Colonic mucosa (tissue), 4 donors: ENCODE results near the gene UBTD2. TPM values are rescaled to one million over a fixed set of nuclear protein-coding genes. Genes with fewer than 3 reads are reported as not detected.

Experiments
- DNase-seq: peaks from one replicate; pipeline ENCODE4 v3.0.0-alpha.2; 2020
- H3K27ac ChIP-seq: fragments of 200-600 bp; one replicate; pipeline ENCODE4 v1.8.0; 2021
- H3K27me3 ChIP-seq: fragments of 200-600 bp; one replicate; pipeline ENCODE4 v1.8.0; 2021
- H3K36me3 ChIP-seq: fragments of 200-600 bp; one replicate; pipeline ENCODE4 v1.8.0; 2021
- H3K4me1 ChIP-seq: fragments of 200-600 bp; one replicate; pipeline ENCODE4 v1.8.0; 2021; ENCODE audit warnings: mild to moderate bottlenecking
- H3K4me3 ChIP-seq: fragments of 200-600 bp; one replicate; pipeline ENCODE4 v1.8.0; 2021
- H3K9ac ChIP-seq, 2 donors: one replicate each; pipeline ENCODE4 v1.7.0; 2013; ENCODE audit warnings: control low read depth in 2 of 2, low read depth in 2 of 2, low read length in 2 of 2
- H3K9me3 ChIP-seq: fragments of 200-600 bp; one replicate; pipeline ENCODE4 v1.8.0; 2021
- CTCF ChIP-seq: fragments of 200-600 bp; IDR thresholded peaks from one replicate; pipeline ENCODE4 v1.8.0; 2022; ENCODE audit warnings: antibody characterized with exemption, mild to moderate bottlenecking
- intact Hi-C: fragments of 100-400 bp; cut with DNase I; formaldehyde crosslinking; loops from one replicate; pipeline ENCODE4 v1.14.1; 2022
- total RNA-seq, 2 donors: library from RNA; stranded (reverse); fragmentation: NEBNext Ultra II Directional in 1 of 2; extraction: Animal tissue kit (Norgen Biotek cat#: 25700) in 1 of 2; gene quantifications; one replicate each; pipeline ENCODE4 v1.2.1, GENCODE V29; 2021
- donor health status: healthy.
- donor health status: DM: no; HTN: no; CAD: no.
- donor health status: DM: no; HTN: no; CAD: no.

UBTD2 gene
- total RNA-seq, 2 donors from 2014 or later = 15.4 to 24.3 TPM

DNA sequence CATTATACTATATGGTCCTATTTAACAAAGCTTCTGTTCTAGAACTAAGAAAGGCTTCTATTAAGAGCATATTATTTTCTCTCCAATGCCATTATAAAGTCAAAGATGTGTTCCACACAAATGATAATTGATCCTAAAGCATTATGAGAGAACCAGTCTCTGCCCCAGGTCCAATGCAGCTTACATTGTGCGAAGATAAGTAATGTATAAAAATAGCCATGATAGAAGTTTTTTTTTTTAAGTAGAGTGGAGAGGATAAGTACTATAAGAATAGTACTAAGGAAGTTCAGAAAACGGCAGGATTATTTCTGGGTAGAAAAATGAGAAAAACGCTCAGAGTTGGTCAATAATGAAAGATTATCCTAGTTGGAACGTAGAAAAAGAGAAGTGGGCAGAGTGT, 15.6 kb downstream of the UBTD2 start:
- TF ChIP-seq CTCF = no peak
- Histone ChIP-seq H3K27me3 (no peaks in the 10 kb centered on the region), H3K27ac (no peak overlapping the region), H3K9ac (no peak overlapping the region), H3K4me1 (no peaks in the 10 kb centered on the region), H3K9me3 (no peaks in the 10 kb centered on the region), H3K4me3 (no peak overlapping the region), H3K36me3 (no peaks in the 10 kb centered on the region)
- no peak for DNase-seq
- intact Hi-C loops = no loop called here

GRCh38 chr5:172266676-172267092, 16.9 kb downstream of the UBTD2 start:
- no peaks in the 10 kb centered on the region for H3K9me3 ChIP-seq
- H3K4me3 ChIP-seq = no peak overlapping the region
- no peaks in the 10 kb centered on the region for H3K36me3 ChIP-seq
- DNase-seq = no peak
- no peaks in the 10 kb centered on the region for H3K4me1 ChIP-seq
- no peak for TF ChIP-seq CTCF
- H3K9ac ChIP-seq = no peak overlapping the region
- intact Hi-C loops = no loop called here
- H3K27me3 ChIP-seq = no peaks in the 10 kb centered on the region
- no peak overlapping the region for H3K27ac ChIP-seq

DNA sequence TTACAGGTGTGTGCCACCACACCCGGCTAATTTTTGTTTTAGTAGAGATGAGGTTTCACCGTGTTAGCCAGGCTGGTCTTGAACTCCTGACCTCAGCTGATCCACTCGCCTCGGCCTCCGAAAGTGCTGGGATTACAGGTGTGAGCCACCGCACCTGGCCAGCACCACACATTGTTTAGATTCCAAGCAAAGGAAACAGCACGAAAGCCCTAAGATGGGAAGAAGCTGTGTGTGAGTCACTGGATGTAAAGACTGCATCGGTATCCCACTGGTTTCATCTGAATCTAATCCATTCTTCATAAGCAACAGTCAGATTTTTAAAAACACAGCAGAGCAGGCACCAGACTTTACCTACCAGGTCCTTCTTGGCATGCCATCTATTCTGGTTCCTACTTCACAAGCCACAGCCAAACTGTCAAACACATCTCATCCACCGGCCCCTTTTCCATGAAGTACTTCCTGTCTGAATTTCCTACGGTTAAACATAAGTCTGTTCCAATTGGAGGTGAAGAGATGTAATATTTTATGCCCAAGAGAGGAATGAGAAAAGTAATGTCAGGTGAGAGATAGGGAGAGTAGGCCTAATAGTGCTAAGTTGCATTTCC, 17.4 kb downstream of the UBTD2 start:
- H3K4me3 ChIP-seq = no peak overlapping the region
- H3K9me3 ChIP-seq = no peaks in the 10 kb centered on the region
- DNase-seq = no peak
- no peaks in the 10 kb centered on the region for H3K36me3 ChIP-seq
- no peaks in the 10 kb centered on the region for H3K27me3 ChIP-seq
- no peaks in the 10 kb centered on the region for H3K4me1 ChIP-seq
- no peak for TF ChIP-seq CTCF
- H3K27ac ChIP-seq = no peak overlapping the region
- intact Hi-C loops = no loop called here
- H3K9ac ChIP-seq = no peak overlapping the region

- H3K4me3 ChIP-seq = no peak overlapping the region
- intact Hi-C loops = no loop called here
- TF ChIP-seq CTCF = no peak
- no peak overlapping the region for H3K9ac ChIP-seq
- no peaks in the 10 kb centered on the region for H3K9me3 ChIP-seq
- H3K36me3 ChIP-seq = no peaks in the 10 kb centered on the region
- no peaks in the 10 kb centered on the region for H3K4me1 ChIP-seq
- no peak for DNase-seq
- H3K27me3 ChIP-seq = no peaks in the 10 kb centered on the region
- no peak overlapping the region for H3K27ac ChIP-seq
Observed at GRCh38 chr5:172264815-172265395, 18.7 kb downstream of the UBTD2 start.

DNA sequence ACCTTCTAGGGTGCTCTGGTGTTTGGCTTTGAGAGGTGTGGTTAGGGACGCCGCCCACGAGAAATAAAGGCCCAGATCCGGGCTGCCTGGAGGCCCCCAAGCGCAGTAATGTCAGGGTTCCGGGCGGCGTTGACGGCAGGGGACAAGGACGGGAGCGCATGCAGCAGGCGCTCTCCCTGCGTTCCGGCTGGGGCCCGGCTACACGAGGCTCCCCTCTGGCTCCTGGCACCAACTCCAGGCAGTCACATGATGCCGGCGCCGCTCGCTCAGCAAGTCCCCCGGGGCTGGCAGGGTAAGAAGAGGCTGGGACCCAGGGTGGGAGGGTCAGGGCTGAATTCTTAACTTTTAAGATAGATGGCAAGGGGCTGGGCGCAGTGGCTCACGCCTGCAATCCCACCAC, 28.1 kb downstream of the UBTD2 start:
- intact Hi-C loops = no loop called here
- no peak for DNase-seq
- Histone ChIP-seq H3K27me3 (no peaks in the 10 kb centered on the region), H3K9ac (no peak overlapping the region), H3K4me3 (no peak overlapping the region), H3K36me3 (no peaks in the 10 kb centered on the region), H3K4me1 (no peaks in the 10 kb centered on the region), H3K27ac (no peak overlapping the region), H3K9me3 (no peaks in the 10 kb centered on the region)
- TF ChIP-seq CTCF = no peak
